ENCODE data around the gene TCEAL7.

DNA sequence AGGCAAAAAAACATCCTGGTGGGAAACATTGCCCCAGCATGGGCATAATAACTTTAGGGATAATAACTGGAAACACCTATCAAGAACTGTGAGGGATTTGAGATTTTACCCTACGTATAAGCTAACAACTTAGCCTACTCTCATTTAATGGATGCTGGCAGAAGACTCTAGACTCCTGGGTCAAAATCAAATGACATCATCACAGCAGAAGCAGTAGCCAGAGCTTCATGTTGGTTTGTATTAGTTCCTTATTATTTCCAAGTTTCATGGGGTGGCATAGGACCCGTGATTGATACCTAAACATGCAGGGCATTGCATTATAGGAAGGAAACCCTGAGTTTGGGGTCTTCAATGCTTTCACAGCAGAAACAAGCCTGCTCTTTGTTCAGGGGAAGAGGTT lies 30.9 kb downstream of the TCEAL7 start:
- no peak for TF ChIP-seq EZH2phosphoT487 (IDR thresholded peaks at IDR 0.05; ENCODE audit: unreplicated experiment)
- no peak for TF ChIP-seq JUNB (IDR thresholded peaks at IDR 0.05; ENCODE audit: unreplicated experiment)
- TF ChIP-seq, protein P1, sequence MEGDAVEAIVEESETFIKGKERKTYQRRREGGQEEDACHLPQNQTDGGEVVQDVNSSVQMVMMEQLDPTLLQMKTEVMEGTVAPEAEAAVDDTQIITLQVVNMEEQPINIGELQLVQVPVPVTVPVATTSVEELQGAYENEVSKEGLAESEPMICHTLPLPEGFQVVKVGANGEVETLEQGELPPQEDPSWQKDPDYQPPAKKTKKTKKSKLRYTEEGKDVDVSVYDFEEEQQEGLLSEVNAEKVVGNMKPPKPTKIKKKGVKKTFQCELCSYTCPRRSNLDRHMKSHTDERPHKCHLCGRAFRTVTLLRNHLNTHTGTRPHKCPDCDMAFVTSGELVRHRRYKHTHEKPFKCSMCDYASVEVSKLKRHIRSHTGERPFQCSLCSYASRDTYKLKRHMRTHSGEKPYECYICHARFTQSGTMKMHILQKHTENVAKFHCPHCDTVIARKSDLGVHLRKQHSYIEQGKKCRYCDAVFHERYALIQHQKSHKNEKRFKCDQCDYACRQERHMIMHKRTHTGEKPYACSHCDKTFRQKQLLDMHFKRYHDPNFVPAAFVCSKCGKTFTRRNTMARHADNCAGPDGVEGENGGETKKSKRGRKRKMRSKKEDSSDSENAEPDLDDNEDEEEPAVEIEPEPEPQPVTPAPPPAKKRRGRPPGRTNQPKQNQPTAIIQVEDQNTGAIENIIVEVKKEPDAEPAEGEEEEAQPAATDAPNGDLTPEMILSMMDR (conservative IDR thresholded peaks at IDR 0.05; ENCODE audit: low read depth in 2 of 2) = no peak
- TF ChIP-seq EZH2 (IDR thresholded peaks at IDR 0.05; ENCODE audit: low read depth, unreplicated experiment) = no peak
- TF ChIP-seq POLR2AphosphoS5 (IDR thresholded peaks at IDR 0.05; ENCODE audit: low read depth) = no peak
- TF ChIP-seq, protein P2, sequence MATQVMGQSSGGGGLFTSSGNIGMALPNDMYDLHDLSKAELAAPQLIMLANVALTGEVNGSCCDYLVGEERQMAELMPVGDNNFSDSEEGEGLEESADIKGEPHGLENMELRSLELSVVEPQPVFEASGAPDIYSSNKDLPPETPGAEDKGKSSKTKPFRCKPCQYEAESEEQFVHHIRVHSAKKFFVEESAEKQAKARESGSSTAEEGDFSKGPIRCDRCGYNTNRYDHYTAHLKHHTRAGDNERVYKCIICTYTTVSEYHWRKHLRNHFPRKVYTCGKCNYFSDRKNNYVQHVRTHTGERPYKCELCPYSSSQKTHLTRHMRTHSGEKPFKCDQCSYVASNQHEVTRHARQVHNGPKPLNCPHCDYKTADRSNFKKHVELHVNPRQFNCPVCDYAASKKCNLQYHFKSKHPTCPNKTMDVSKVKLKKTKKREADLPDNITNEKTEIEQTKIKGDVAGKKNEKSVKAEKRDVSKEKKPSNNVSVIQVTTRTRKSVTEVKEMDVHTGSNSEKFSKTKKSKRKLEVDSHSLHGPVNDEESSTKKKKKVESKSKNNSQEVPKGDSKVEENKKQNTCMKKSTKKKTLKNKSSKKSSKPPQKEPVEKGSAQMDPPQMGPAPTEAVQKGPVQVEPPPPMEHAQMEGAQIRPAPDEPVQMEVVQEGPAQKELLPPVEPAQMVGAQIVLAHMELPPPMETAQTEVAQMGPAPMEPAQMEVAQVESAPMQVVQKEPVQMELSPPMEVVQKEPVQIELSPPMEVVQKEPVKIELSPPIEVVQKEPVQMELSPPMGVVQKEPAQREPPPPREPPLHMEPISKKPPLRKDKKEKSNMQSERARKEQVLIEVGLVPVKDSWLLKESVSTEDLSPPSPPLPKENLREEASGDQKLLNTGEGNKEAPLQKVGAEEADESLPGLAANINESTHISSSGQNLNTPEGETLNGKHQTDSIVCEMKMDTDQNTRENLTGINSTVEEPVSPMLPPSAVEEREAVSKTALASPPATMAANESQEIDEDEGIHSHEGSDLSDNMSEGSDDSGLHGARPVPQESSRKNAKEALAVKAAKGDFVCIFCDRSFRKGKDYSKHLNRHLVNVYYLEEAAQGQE (IDR thresholded peaks at IDR 0.05; ENCODE audit: unreplicated experiment) = no peak

Data from GM23338 (cell line).